Neuronal stem cell (in vitro differentiated cells): ENCODE data around the gene SMYD3. TPM values are rescaled to one million over a fixed set of nuclear protein-coding genes. Genes with fewer than 3 reads are reported as not detected.

Source experiments
- DNase-seq: peaks from one replicate; pipeline ENCODE4 v3.0.0-alpha.2; 2013; ENCODE audit warnings: low spot score
- H2AFZ ChIP-seq: one replicate; pipeline ENCODE4 v1.6.1; 2013; ENCODE audit warnings: mild to moderate bottlenecking, low read length, inconsistent platforms
- H2AK5ac ChIP-seq: 2 replicates; pipeline ENCODE4 v1.6.1; 2013; ENCODE audit warnings: low read depth, mild to moderate bottlenecking, inconsistent platforms, low read length, moderate library complexity, mixed read lengths
- H2BK120ac ChIP-seq: 2 replicates; pipeline ENCODE4 v1.6.1; 2013; ENCODE audit warnings: low read depth, mild to moderate bottlenecking, inconsistent platforms, low read length, moderate library complexity, mixed read lengths
- H2BK12ac ChIP-seq: one replicate; pipeline ENCODE4 v1.6.1; 2013; ENCODE audit warnings: low read length, inconsistent platforms
- H2BK15ac ChIP-seq: 2 replicates; pipeline ENCODE4 v1.6.1; 2013; ENCODE audit warnings: mild to moderate bottlenecking, low read length, inconsistent platforms, mixed read lengths
- H2BK5ac ChIP-seq: one replicate; pipeline ENCODE4 v1.6.1; 2013; ENCODE audit warnings: inconsistent platforms, mild to moderate bottlenecking, low read length, moderate library complexity
- H3K14ac ChIP-seq: one replicate; pipeline ENCODE4 v1.6.1; 2013; ENCODE audit warnings: low read length, inconsistent platforms
- H3K18ac ChIP-seq: 2 replicates; pipeline ENCODE4 v1.6.1; 2013; ENCODE audit warnings: low read length, inconsistent platforms
- H3K23ac ChIP-seq: 2 replicates; pipeline ENCODE4 v1.6.1; 2013; ENCODE audit warnings: low read depth, mild to moderate bottlenecking, mixed read lengths, low read length, inconsistent platforms; ENCODE audit not compliant: poor library complexity
- H3K27ac ChIP-seq: replicated peaks from 3 replicates; pipeline ENCODE4 v1.5.1; 2013; ENCODE audit warnings: low read length, inconsistent platforms
- H3K27me3 ChIP-seq, 3 experiments: 2 replicates each; pipeline ENCODE4 v1.6.1; 2013; ENCODE audit warnings: low read length in 3 of 3, mild to moderate bottlenecking in 2 of 3, inconsistent platforms in 1 of 3, low read depth in 1 of 3, mixed read lengths in 1 of 3, moderate library complexity in 1 of 3; ENCODE audit not compliant: control insufficient read depth in 3 of 3, insufficient read depth in 3 of 3
- H3K36me3 ChIP-seq, 2 donors: replicated peaks in 1 of 2; 2 replicates each; pipeline ENCODE4 v1.6.1; 2013; ENCODE audit warnings: low read length in 2 of 2; ENCODE audit not compliant: control insufficient read depth in 2 of 2, insufficient read depth in 2 of 2
- H3K4ac ChIP-seq: 2 replicates; pipeline ENCODE4 v1.6.1; 2013; ENCODE audit warnings: inconsistent platforms, mild to moderate bottlenecking, low read length, moderate library complexity
- H3K4me1 ChIP-seq, 2 donors: 1 replicate in 1 of 2; 2 replicates in 1 of 2; pipeline ENCODE4 v1.6.1; 2013; ENCODE audit warnings: low read length in 2 of 2, low read depth in 1 of 2; ENCODE audit not compliant: control insufficient read depth in 2 of 2, insufficient read depth in 1 of 2
- H3K4me2 ChIP-seq: one replicate; pipeline ENCODE4 v1.6.1; 2013; ENCODE audit warnings: mild to moderate bottlenecking, low read length, inconsistent platforms; ENCODE audit not compliant: insufficient read depth, poor library complexity, severe bottlenecking
- H3K4me3 ChIP-seq, 2 donors: 2 replicates each; pipeline ENCODE4 v1.5.1; 2013; ENCODE audit warnings: low read length in 2 of 2, mild to moderate bottlenecking in 2 of 2, inconsistent platforms in 1 of 2, moderate library complexity in 1 of 2
- H3K79me1 ChIP-seq: one replicate; pipeline ENCODE4 v1.6.1; 2013; ENCODE audit warnings: low read depth, mild to moderate bottlenecking, inconsistent platforms, low read length, moderate library complexity
- H3K9ac ChIP-seq: one replicate; pipeline ENCODE4 v1.6.1; 2013; ENCODE audit warnings: mild to moderate bottlenecking, low read depth, low read length, inconsistent platforms; ENCODE audit not compliant: poor library complexity
- H3K9me3 ChIP-seq, 2 donors: replicated peaks in 1 of 2; 2 replicates each; pipeline versions ENCODE3 to v1.6.1; 2013; ENCODE audit warnings: low read length in 2 of 2, mild to moderate bottlenecking in 2 of 2, inconsistent platforms in 1 of 2, low read depth in 1 of 2, mixed read lengths in 1 of 2, moderate library complexity in 1 of 2; ENCODE audit not compliant: control insufficient read depth in 2 of 2, insufficient read depth in 1 of 2
- H4K8ac ChIP-seq: one replicate; pipeline ENCODE4 v1.6.1; 2013; ENCODE audit warnings: low read depth, mild to moderate bottlenecking, inconsistent platforms, low read length, moderate library complexity
- H4K91ac ChIP-seq: one replicate; pipeline ENCODE4 v1.6.1; 2013; ENCODE audit warnings: low read length, low read depth, mild to moderate bottlenecking, inconsistent platforms; ENCODE audit not compliant: poor library complexity
- WGBS, 2 donors: extraction: QIAGEN DNeasy Blood & Tissue Kit; methylation state at CpG; one replicate each; pipeline ENCODE4 v1.1.7; 2013; ENCODE audit warnings: missing lambda C conversion rate in 2 of 2, mixed read lengths in 1 of 2; ENCODE audit not compliant: insufficient read length in 2 of 2, insufficient replicate concordance in 1 of 2; ENCODE audit errors: extremely low coverage in 2 of 2; 5-methylcytosine and 5-hydroxymethylcytosine counted together
- polyA plus RNA-seq, 2 experiments: library from polyadenylated mRNA; stranded (reverse); fragments of 200-250 nt; gene quantifications; one replicate each; pipeline ENCODE4 v1.2.3, GENCODE V29; 2013

Gene SMYD3
- polyA plus RNA-seq (2013, experiment 1 of 2), result 41.7 TPM
- polyA plus RNA-seq (2013, experiment 2 of 2), result 42.8 TPM

DNA sequence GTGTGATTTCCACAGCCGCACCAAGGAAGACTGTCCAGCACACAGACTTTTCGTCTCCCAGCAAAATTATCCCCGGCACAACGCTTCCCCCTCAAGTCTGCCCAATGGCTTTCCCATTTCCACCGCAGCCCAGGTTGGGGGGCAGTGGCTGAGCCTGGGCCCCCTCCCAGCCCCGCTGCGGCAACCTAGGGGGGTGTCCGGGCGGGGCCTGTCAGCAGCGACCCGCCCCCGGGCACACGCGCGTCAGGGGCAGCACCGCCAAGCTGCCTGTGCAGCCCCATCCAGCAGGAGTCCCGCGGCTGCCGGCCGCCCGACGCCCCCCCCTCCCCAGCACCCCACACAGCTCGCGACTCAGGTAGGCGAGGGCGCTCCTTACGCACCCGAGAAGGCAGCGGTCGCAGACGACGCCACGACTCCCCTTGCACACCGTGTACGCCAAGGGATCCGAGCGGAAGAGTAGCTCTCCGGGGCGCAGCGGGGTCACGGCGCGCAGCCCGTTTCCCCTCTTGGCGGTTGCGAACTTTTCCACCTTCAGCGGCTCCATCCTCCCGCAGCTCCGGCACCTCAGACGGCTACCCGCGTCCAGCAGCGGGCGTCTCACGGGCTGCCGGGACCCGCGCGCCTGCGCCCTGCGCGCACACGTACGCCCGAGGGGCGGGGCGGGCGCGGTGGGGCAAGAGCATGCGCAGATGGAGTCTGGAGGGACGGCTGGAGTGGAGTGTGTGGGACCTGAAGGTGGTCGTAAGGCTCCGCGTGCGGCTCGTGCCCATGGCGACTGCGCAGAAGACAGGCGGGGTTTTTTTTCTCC, at the start of gene SMYD3:
Gene SMYD3, minus strand, starts transcription at position 606 of the 808 bp plus-strand sequence.
- Histone ChIP-seq H4K8ac (no peak within 1 kb of the TSS), H3K9ac (peak within 1 kb of the TSS; percentile 97), H3K4ac (no peak within 1 kb of the TSS), H2AFZ (peak within 1 kb of the TSS; percentile 100), H3K4me3 (peak within 1 kb of the TSS; percentile 99 to 100), H3K79me1 (no peaks in the 10 kb centered on the region), H3K18ac (peak within 1 kb of the TSS; percentile 98), H3K14ac (no peak within 1 kb of the TSS), H4K91ac (no peak within 1 kb of the TSS), H2BK15ac (no peak within 1 kb of the TSS), H2AK5ac (peak within 1 kb of the TSS; percentile 51), H3K36me3 (no peaks in the 10 kb centered on the region), H3K27ac (no peak within 1 kb of the TSS), H3K4me2 (peak within 1 kb of the TSS; percentile 99), H2BK5ac (peak within 1 kb of the TSS; percentile 43), H3K4me1 (peaks cover 0 to 4% of the 10 kb centered on the region in 2 donors), H2BK12ac (peak within 1 kb of the TSS; percentile 68), H2BK120ac (no peak within 1 kb of the TSS), H3K9me3 (no peaks in the 10 kb centered on the region), H3K23ac (peak within 1 kb of the TSS; percentile 98), H3K27me3 (no peaks in the 10 kb centered on the region)
- WGBS, 2 donors, result no CpG with 5 or more reads among the region's 79 CpGs
- peak; percentile 86 for DNase-seq

DNA sequence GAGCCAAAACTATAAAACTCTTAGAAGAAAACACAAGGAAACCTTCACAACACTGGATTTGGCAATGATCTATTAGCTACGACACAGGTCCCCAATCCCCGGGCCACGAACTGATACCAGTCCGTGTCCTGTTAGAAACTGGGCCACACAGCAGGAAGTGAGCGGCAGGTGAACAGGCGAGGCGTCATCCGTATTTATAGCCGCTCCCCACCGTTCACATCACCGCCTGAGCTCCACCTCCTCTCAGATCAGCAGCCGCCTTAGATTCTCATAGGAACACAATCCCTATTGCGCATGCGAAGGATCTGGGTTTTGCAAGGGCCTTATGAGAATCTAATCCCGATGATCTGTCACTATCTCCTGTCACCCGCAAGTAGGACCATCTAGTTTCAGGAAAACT, 47.1 kb upstream of the SMYD3 start:
- no peak overlapping the region for H3K4ac ChIP-seq
- no peak overlapping the region for H4K91ac ChIP-seq
- H3K9me3 ChIP-seq, result no peaks in the 10 kb centered on the region
- no peak overlapping the region for H3K14ac ChIP-seq
- H3K79me1 ChIP-seq, result no peaks in the 10 kb centered on the region
- no peak overlapping the region for H2AFZ ChIP-seq
- no CpG with 5 or more reads among the region's 16 CpGs for WGBS, 2 donors
- no peak overlapping the region for H2BK5ac ChIP-seq
- no peak for DNase-seq
- peaks cover 9 to 80% of the 10 kb centered on the region in 2 donors for H3K36me3 ChIP-seq
- no peak overlapping the region for H3K27ac ChIP-seq
- H3K4me1 ChIP-seq, result no peaks in the 10 kb centered on the region
- H2BK15ac ChIP-seq, result no peak overlapping the region
- H3K23ac ChIP-seq, result no peak overlapping the region
- no peaks in the 10 kb centered on the region for H3K27me3 ChIP-seq
- no peak overlapping the region for H2AK5ac ChIP-seq
- no peak overlapping the region for H4K8ac ChIP-seq
- H3K4me3 ChIP-seq, result no peak overlapping the region
- no peak overlapping the region for H3K9ac ChIP-seq
- H3K4me2 ChIP-seq, result no peak overlapping the region
- H2BK12ac ChIP-seq, result no peak overlapping the region
- no peak overlapping the region for H3K18ac ChIP-seq
- H2BK120ac ChIP-seq, result no peak overlapping the region

DNA sequence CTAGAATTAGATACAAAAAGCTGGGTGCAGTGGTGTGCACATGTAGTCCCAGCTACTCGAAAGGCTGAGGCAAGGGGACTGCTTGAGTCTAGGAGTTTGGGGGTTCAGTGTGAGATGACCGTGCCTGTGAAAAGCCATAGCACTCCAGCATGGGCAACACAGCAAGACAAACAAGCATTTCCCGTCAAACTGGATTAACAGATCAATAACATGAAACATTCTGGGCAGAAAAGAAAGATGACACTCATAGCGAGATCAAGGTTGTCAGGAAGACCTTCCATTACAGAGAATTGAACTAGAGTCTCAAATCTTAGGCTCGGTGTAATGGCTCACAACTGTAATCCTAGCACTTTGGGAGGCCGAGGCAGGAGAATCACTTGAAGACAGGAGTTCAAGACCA, 45.0 kb upstream of the SMYD3 start:
- H3K9me3 ChIP-seq, result no peaks in the 10 kb centered on the region
- no peak overlapping the region for H2BK12ac ChIP-seq
- H2AK5ac ChIP-seq, result no peak overlapping the region
- no peaks in the 10 kb centered on the region for H3K79me1 ChIP-seq
- H4K91ac ChIP-seq, result no peak overlapping the region
- H3K23ac ChIP-seq, result no peak overlapping the region
- H2BK15ac ChIP-seq, result no peak overlapping the region
- H2BK5ac ChIP-seq, result no peak overlapping the region
- no peak overlapping the region for H2AFZ ChIP-seq
- H3K9ac ChIP-seq, result no peak overlapping the region
- no peak overlapping the region for H3K4me3 ChIP-seq
- no CpG with 5 or more reads among the region's 6 CpGs for WGBS, 2 donors
- H3K27ac ChIP-seq, result no peak overlapping the region
- H3K4me2 ChIP-seq, result no peak overlapping the region
- no peaks in the 10 kb centered on the region for H3K4me1 ChIP-seq
- no peak overlapping the region for H3K18ac ChIP-seq
- peaks cover 9 to 92% of the 10 kb centered on the region in 2 donors for H3K36me3 ChIP-seq
- no peak overlapping the region for H3K14ac ChIP-seq
- DNase-seq, result no peak
- H3K4ac ChIP-seq, result no peak overlapping the region
- H4K8ac ChIP-seq, result no peak overlapping the region
- H3K27me3 ChIP-seq, result no peaks in the 10 kb centered on the region
- H2BK120ac ChIP-seq, result no peak overlapping the region

DNA sequence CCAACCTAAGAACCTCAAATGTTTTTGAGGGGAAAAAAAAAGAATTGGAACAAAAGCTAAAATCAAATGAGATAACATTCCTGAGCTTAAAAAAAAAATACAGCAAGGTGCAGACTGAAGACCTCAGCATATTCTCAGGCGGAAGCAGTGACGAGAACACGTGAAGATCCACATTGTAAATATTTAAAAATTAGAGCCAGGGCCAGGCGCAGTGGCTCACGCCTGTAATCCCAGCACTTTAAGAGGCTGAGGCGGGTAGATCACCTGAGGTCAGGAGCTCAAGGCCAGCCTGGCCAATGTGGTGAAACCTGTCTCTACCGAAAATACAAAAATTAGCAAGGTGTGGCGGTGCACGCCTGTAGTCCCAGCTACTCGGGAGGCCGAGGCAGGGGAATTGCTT, 43.3 kb upstream of the SMYD3 start:
- no CpG with 5 or more reads among the region's 11 CpGs for WGBS, 2 donors
- no peak overlapping the region for H4K8ac ChIP-seq
- no peak overlapping the region for H2BK15ac ChIP-seq

More for the DNA sequence above, 43.3 kb upstream of the SMYD3 start:
- peaks cover 7 to 82% of the 10 kb centered on the region in 2 donors for H3K36me3 ChIP-seq
- H3K23ac ChIP-seq, result no peak overlapping the region
- no peaks in the 10 kb centered on the region for H3K9me3 ChIP-seq
- no peaks in the 10 kb centered on the region for H3K27me3 ChIP-seq
- H4K91ac ChIP-seq, result no peak overlapping the region
- H3K4ac ChIP-seq, result no peak overlapping the region
- no peak overlapping the region for H3K18ac ChIP-seq
- H3K4me1 ChIP-seq, result no peaks in the 10 kb centered on the region
- H2BK5ac ChIP-seq, result no peak overlapping the region
- H3K79me1 ChIP-seq, result no peaks in the 10 kb centered on the region
- H3K4me3 ChIP-seq, result no peak overlapping the region
- no peak for DNase-seq
- H3K27ac ChIP-seq, result no peak overlapping the region
- no peak overlapping the region for H2AFZ ChIP-seq
- H2BK12ac ChIP-seq, result no peak overlapping the region
- no peak overlapping the region for H3K4me2 ChIP-seq
- no peak overlapping the region for H3K14ac ChIP-seq
- H3K9ac ChIP-seq, result no peak overlapping the region
- no peak overlapping the region for H2BK120ac ChIP-seq
- H2AK5ac ChIP-seq, result no peak overlapping the region
